NCI-H748 (cell line): Measurements from ENCODE around the gene MYH10.

ENCODE experiments used
- DNase-seq: peaks from one replicate; lab custom pipeline; 2025; ENCODE audit not compliant: unreplicated experiment; lab: John Stamatoyannopoulos, UW

Gene MYH10

GRCh38 chr17:8610558-8610957 is 20.0 kb downstream of the MYH10 start:
- no peak for DNase-seq

- no peak for DNase-seq
Observed at GRCh38 chr17:8609910-8610309, 20.6 kb downstream of the MYH10 start.

- DNase-seq = no peak
Observed at GRCh38 chr17:8608001-8608400, 22.5 kb downstream of the MYH10 start.

- DNase-seq = no peak
Observed at GRCh38 chr17:8606401-8606800, 24.1 kb downstream of the MYH10 start.

GRCh38 chr17:8602679-8603078 is 27.8 kb downstream of the MYH10 start:
- no peak for DNase-seq

GRCh38 chr17:8599351-8600011 is 31.0 kb downstream of the MYH10 start:
- no peak for DNase-seq

- no peak for DNase-seq
Observed at GRCh38 chr17:8598913-8599312, 31.6 kb downstream of the MYH10 start.

- no peak for DNase-seq
Observed at GRCh38 chr17:8593830-8594229, 36.7 kb downstream of the MYH10 start.

GRCh38 chr17:8593276-8593675 is 37.2 kb downstream of the MYH10 start:
- no peak for DNase-seq

GRCh38 chr17:8588877-8589554 is 41.5 kb downstream of the MYH10 start:
- no peak for DNase-seq

GRCh38 chr17:8586766-8587165 is 43.8 kb downstream of the MYH10 start:
- no peak for DNase-seq

- DNase-seq = no peak
Observed at GRCh38 chr17:8585911-8586310, 44.6 kb downstream of the MYH10 start.

- DNase-seq = no peak
Observed at GRCh38 chr17:8583954-8584353, 46.6 kb downstream of the MYH10 start.

GRCh38 chr17:8580952-8581658 is 49.4 kb downstream of the MYH10 start:
- peak; percentile 22 for DNase-seq

- no peak for DNase-seq
Observed at GRCh38 chr17:8577868-8578267, 52.7 kb downstream of the MYH10 start.

GRCh38 chr17:8576559-8577294 is 53.8 kb downstream of the MYH10 start:
- no peak for DNase-seq

GRCh38 chr17:8574687-8575086 is 55.8 kb downstream of the MYH10 start:
- no peak for DNase-seq

- no peak for DNase-seq
Observed at GRCh38 chr17:8572764-8573163, 57.8 kb downstream of the MYH10 start.

GRCh38 chr17:8563981-8564602 is 66.4 kb downstream of the MYH10 start:
- DNase-seq = no peak

GRCh38 chr17:8563024-8563776 is 67.3 kb downstream of the MYH10 start:
- DNase-seq = no peak
